ENCODE results near the gene ARRDC4. TPM values are rescaled to one million over a fixed set of nuclear protein-coding genes. Genes with fewer than 3 reads are reported as not detected.

ARRDC4 gene
- total and polyA plus RNA-seq, 2 donors (not counting 3 experiments of a cell fraction or from before 2014, with no cell fraction given), result 0.97 to 1.2 TPM

GRCh38 chr15:98000249-98001203 is 40.0 kb downstream of the ARRDC4 start:
- Histone ChIP-seq H3K27ac (ENCODE audit: insufficient read depth, low read depth, low read length) (no peak overlapping the region), H3K79me2 (ENCODE audit: control insufficient read depth, insufficient read depth, low read length) (no peaks in the 10 kb centered on the region), H3K9me3 (replicated peaks; ENCODE audit: control insufficient read depth, insufficient read depth, low read length) (no peaks in the 10 kb centered on the region), H2AFZ (ENCODE audit: low read depth, low read length) (no peak overlapping the region), H3K27me3 (ENCODE audit: control insufficient read depth in 2 of 2, insufficient read depth in 2 of 2, low read length in 2 of 2) (no peaks in the 10 kb centered on the region), H3K36me3 (ENCODE audit: control insufficient read depth in 2 of 2, extremely low read depth in 1 of 2, insufficient read depth in 2 of 2, low read length in 2 of 2) (no peaks in the 10 kb centered on the region), H3K4me2 (ENCODE audit: insufficient read depth, low read length) (no peak overlapping the region), H3K9ac (replicated peaks; ENCODE audit: extremely low read depth, insufficient read depth, low read length) (no peak overlapping the region), H4K20me1 (replicated peaks; ENCODE audit: control insufficient read depth, extremely low read depth, insufficient read depth, low read length) (no peaks in the 10 kb centered on the region), H3K9me1 (replicated peaks; ENCODE audit: control insufficient read depth, extremely low read depth, insufficient read depth, low read length) (no peaks in the 10 kb centered on the region), H3K4me3 (replicated peaks in 1 of 3; ENCODE audit: insufficient read depth in 1 of 3, low read depth in 1 of 3, low read length in 3 of 3) (no peak overlapping the region), H3K4me1 (ENCODE audit: control insufficient read depth, extremely low read depth, insufficient read depth, low read length) (peaks cover 1% of the 10 kb centered on the region)
- intact Hi-C loops (cut with micrococcal nuclease) (no loop called here), dilution Hi-C loops (cut with MboI; ENCODE audit: extremely low pct_ligation_motif_present, low sequenced_read_pairs) (no loop called here)
- no TSS peak for BruUV-seq (replicated peaks)
- FAIRE-seq (no peak), DNase-seq (ENCODE audit: low read depth, low spot score) (no peak)
- ChIA-PET POLR2A (no interaction called here), CTCF (no interaction called here)
- no peak for TF ChIP-seq POLR2AphosphoS5 (IDR thresholded peaks at IDR 0.05; ENCODE audit: insufficient read depth, low read depth, low read length)
- TF ChIP-seq MYC (IDR thresholded peaks at IDR 0.05; ENCODE audit: low read depth, low read length), result no peak
- no peak for TF ChIP-seq GATA2 (IDR thresholded peaks at IDR 0.05; ENCODE audit: insufficient read depth, insufficient read length, low read depth, low read length)
- TF ChIP-seq MAX (IDR thresholded peaks at IDR 0.05; ENCODE audit: insufficient read depth, insufficient read length), result no peak

- H3K4me1 ChIP-seq (ENCODE audit: control insufficient read depth, extremely low read depth, insufficient read depth, low read length), result no peaks in the 10 kb centered on the region
- intact Hi-C loops (cut with micrococcal nuclease) (no loop called here), dilution Hi-C loops (cut with MboI; ENCODE audit: extremely low pct_ligation_motif_present, low sequenced_read_pairs) (no loop called here)
- no peaks in the 10 kb centered on the region for H3K9me1 ChIP-seq (replicated peaks; ENCODE audit: control insufficient read depth, extremely low read depth, insufficient read depth, low read length)
- FAIRE-seq (no peak), DNase-seq (ENCODE audit: low read depth, low spot score) (no peak)
- TF ChIP-seq CTCF (IDR thresholded peaks at IDR 0.05; ENCODE audit: extremely low read depth in 1 of 2, insufficient read depth in 1 of 2, low read depth in 1 of 2, low read length in 2 of 2), result no peak
- TF ChIP-seq MYC (IDR thresholded peaks at IDR 0.05; ENCODE audit: low read depth, low read length), result no peak
- TF ChIP-seq POLR2AphosphoS5 (IDR thresholded peaks at IDR 0.05; ENCODE audit: insufficient read depth, low read depth, low read length), result no peak
- no peak for TF ChIP-seq EZH2 (IDR thresholded peaks at IDR 0.05; ENCODE audit: borderline replicate concordance, low read depth, low read length, severe bottlenecking)
- no peak for TF ChIP-seq MAX (IDR thresholded peaks at IDR 0.05; ENCODE audit: insufficient read depth, insufficient read length)
- TF ChIP-seq GATA2 (IDR thresholded peaks at IDR 0.05; ENCODE audit: insufficient read depth, insufficient read length, low read depth, low read length), result no peak
- TF ChIP-seq POLR2A (IDR thresholded peaks at IDR 0.05; ENCODE audit: low read depth, low read length), result no peak
- no peak for TF ChIP-seq JUN (IDR thresholded peaks at IDR 0.05; ENCODE audit: borderline replicate concordance, insufficient read depth, insufficient read length, low read depth)
- TF ChIP-seq FOS (IDR thresholded peaks at IDR 0.05; ENCODE audit: borderline replicate concordance, insufficient read depth, low read length), result no peak
- H3K27ac ChIP-seq (ENCODE audit: insufficient read depth, low read depth, low read length), result no peak overlapping the region
- H3K36me3 ChIP-seq (ENCODE audit: control insufficient read depth in 2 of 2, extremely low read depth in 1 of 2, insufficient read depth in 2 of 2, low read length in 2 of 2), result no peaks in the 10 kb centered on the region
- no peak overlapping the region for H2AFZ ChIP-seq (ENCODE audit: low read depth, low read length)
- CTCF ChIA-PET, result no interaction called here
- no peaks in the 10 kb centered on the region for H4K20me1 ChIP-seq (replicated peaks; ENCODE audit: control insufficient read depth, extremely low read depth, insufficient read depth, low read length)
- H3K79me2 ChIP-seq (ENCODE audit: control insufficient read depth, insufficient read depth, low read length), result no peaks in the 10 kb centered on the region
- no TSS peak for BruUV-seq (replicated peaks)
- POLR2A ChIA-PET, result no interaction called here
- no peak overlapping the region for H3K9ac ChIP-seq (replicated peaks; ENCODE audit: extremely low read depth, insufficient read depth, low read length)
- H3K4me2 ChIP-seq (ENCODE audit: insufficient read depth, low read length), result no peak overlapping the region
- no peak overlapping the region for H3K4me3 ChIP-seq (replicated peaks in 1 of 3; ENCODE audit: insufficient read depth in 1 of 3, low read depth in 1 of 3, low read length in 3 of 3)
- H3K9me3 ChIP-seq (replicated peaks; ENCODE audit: control insufficient read depth, insufficient read depth, low read length), result no peaks in the 10 kb centered on the region
- no peaks in the 10 kb centered on the region for H3K27me3 ChIP-seq (ENCODE audit: control insufficient read depth in 2 of 2, insufficient read depth in 2 of 2, low read length in 2 of 2)
Measured at GRCh38 chr15:98001663-98002194, 41.2 kb downstream of the ARRDC4 start.
